ENCODE measurements around the gene PRSS27. TPM values are rescaled to one million over a fixed set of nuclear protein-coding genes. Genes with fewer than 3 reads are reported as not detected.

PRSS27 gene
- total RNA-seq, 1 donor from 2014 or later: 1.6 TPM

Other genes with a start within 250 kb of the PRSS27 start
- 3.3 TPM for gene NTN3, start 248.9 kb downstream of the PRSS27 start, total RNA-seq
- 24.5 TPM for gene TBC1D24, start 245.1 kb downstream of the PRSS27 start, total RNA-seq
- 10.6 TPM for gene ATP6V0C, start 206.3 kb downstream of the PRSS27 start, total RNA-seq
- 11.4 TPM for gene AMDHD2, start 199.9 kb downstream of the PRSS27 start, total RNA-seq
- gene CEMP1, start 188.8 kb downstream of the PRSS27 start, total RNA-seq: 0.41 TPM
- gene PDPK1, start 182.2 kb downstream of the PRSS27 start, total RNA-seq: 28.5 TPM
- gene KCTD5, start 37.7 kb downstream of the PRSS27 start, total RNA-seq: 21.2 TPM
- gene SRRM2, start 32.4 kb upstream of the PRSS27 start, total RNA-seq: 40.8 TPM
- gene ELOB, start 57.1 kb upstream of the PRSS27 start, total RNA-seq: 128 TPM
- gene PRSS33, start 67.3 kb upstream of the PRSS27 start, total RNA-seq: not detected
- not detected for gene PRSS41, start 78.2 kb upstream of the PRSS27 start, total RNA-seq
- not detected for gene PRSS21, start 97.0 kb upstream of the PRSS27 start, total RNA-seq
- gene ZG16B, start 110.1 kb upstream of the PRSS27 start, total RNA-seq: not detected
- gene PRSS22, start 137.9 kb upstream of the PRSS27 start, total RNA-seq: not detected
- 46.5 TPM for gene FLYWCH2, start 163.0 kb upstream of the PRSS27 start, total RNA-seq
- 22.8 TPM for gene FLYWCH1, start 191.7 kb upstream of the PRSS27 start, total RNA-seq
- not detected for gene KREMEN2, start 244.1 kb upstream of the PRSS27 start, total RNA-seq
- 18.3 TPM for gene PAQR4, start 249.1 kb upstream of the PRSS27 start, total RNA-seq

Measured in frontal cortex (tissue), 1 donor.